ENCODE measurements around the gene CEP63.

DNA sequence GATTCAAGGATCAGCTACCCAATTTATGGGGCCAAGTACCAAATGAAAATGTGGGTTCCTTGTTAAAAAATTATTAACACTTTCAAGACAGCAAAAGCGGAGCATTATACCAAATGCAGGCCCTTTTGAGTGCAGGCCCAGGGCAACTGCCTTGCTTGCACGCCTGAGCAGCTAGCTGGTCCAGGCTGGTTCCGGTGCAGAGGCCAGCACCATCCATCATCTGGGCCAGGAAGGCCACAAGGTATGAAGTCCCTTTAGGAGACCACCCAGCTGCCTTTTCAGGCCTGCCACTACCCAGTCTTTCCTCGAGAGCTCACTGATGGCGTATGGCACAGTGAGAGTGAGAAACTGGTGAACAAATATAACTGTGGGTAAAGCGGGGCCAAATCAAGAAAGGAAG lies 13.0 kb upstream of the CEP63 start:
- TF ChIP-seq POLR2AphosphoS5 (IDR thresholded peaks at IDR 0.05) (no peak), EZH2 (IDR thresholded peaks at IDR 0.05; ENCODE audit: borderline replicate concordance, insufficient read depth, low read length, poor library complexity, severe bottlenecking) (no peak), TAF1 (IDR thresholded peaks at IDR 0.05; ENCODE audit: low read depth) (no peak)
- TF ChIP-seq, protein P1, sequence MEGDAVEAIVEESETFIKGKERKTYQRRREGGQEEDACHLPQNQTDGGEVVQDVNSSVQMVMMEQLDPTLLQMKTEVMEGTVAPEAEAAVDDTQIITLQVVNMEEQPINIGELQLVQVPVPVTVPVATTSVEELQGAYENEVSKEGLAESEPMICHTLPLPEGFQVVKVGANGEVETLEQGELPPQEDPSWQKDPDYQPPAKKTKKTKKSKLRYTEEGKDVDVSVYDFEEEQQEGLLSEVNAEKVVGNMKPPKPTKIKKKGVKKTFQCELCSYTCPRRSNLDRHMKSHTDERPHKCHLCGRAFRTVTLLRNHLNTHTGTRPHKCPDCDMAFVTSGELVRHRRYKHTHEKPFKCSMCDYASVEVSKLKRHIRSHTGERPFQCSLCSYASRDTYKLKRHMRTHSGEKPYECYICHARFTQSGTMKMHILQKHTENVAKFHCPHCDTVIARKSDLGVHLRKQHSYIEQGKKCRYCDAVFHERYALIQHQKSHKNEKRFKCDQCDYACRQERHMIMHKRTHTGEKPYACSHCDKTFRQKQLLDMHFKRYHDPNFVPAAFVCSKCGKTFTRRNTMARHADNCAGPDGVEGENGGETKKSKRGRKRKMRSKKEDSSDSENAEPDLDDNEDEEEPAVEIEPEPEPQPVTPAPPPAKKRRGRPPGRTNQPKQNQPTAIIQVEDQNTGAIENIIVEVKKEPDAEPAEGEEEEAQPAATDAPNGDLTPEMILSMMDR (IDR thresholded peaks at IDR 0.05; ENCODE audit: poor library complexity, severe bottlenecking): no peak
- TF ChIP-seq, protein P2, sequence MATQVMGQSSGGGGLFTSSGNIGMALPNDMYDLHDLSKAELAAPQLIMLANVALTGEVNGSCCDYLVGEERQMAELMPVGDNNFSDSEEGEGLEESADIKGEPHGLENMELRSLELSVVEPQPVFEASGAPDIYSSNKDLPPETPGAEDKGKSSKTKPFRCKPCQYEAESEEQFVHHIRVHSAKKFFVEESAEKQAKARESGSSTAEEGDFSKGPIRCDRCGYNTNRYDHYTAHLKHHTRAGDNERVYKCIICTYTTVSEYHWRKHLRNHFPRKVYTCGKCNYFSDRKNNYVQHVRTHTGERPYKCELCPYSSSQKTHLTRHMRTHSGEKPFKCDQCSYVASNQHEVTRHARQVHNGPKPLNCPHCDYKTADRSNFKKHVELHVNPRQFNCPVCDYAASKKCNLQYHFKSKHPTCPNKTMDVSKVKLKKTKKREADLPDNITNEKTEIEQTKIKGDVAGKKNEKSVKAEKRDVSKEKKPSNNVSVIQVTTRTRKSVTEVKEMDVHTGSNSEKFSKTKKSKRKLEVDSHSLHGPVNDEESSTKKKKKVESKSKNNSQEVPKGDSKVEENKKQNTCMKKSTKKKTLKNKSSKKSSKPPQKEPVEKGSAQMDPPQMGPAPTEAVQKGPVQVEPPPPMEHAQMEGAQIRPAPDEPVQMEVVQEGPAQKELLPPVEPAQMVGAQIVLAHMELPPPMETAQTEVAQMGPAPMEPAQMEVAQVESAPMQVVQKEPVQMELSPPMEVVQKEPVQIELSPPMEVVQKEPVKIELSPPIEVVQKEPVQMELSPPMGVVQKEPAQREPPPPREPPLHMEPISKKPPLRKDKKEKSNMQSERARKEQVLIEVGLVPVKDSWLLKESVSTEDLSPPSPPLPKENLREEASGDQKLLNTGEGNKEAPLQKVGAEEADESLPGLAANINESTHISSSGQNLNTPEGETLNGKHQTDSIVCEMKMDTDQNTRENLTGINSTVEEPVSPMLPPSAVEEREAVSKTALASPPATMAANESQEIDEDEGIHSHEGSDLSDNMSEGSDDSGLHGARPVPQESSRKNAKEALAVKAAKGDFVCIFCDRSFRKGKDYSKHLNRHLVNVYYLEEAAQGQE (IDR thresholded peaks at IDR 0.05; ENCODE audit: borderline replicate concordance): no peak
